ENCODE data around the gene BACH2.
A peak's percentile ranks its signal among the peaks of the same experiment; 100 is the strongest.

Gene BACH2

GRCh38 chr6:90186637-90187371 is 109.8 kb downstream of the BACH2 start:
- Histone ChIP-seq H3K36me3 (ENCODE audit: control insufficient read depth, low read length) (peaks cover 91% of the 10 kb centered on the region), H3K4me3 (ENCODE audit: low read length) (peak overlapping the region; percentile 9), H3K4me1 (ENCODE audit: control insufficient read depth, low read length) (peaks cover 93% of the 10 kb centered on the region), H3K79me2 (ENCODE audit: control insufficient read depth, low read length) (peaks cover 100% of the 10 kb centered on the region), H3K9me2 (replicated peaks; ENCODE audit: control insufficient read depth, low read length) (no peaks in the 10 kb centered on the region), H3K9me3 (ENCODE audit: control insufficient read depth, insufficient read depth, low read length) (no peaks in the 10 kb centered on the region), H3K27ac (ENCODE audit: low read depth, low read length) (peak overlapping the region; percentile 43), H3K27me3 (ENCODE audit: control insufficient read depth, low read length) (no peaks in the 10 kb centered on the region), H3K4me2 (ENCODE audit: low read length) (peak overlapping the region; percentile 46), H3F3A (ENCODE audit: control insufficient read depth, insufficient read depth) (peaks cover 67% of the 10 kb centered on the region), H4K20me1 (ENCODE audit: control insufficient read depth, insufficient read depth, low read depth, low read length) (peaks cover 65% of the 10 kb centered on the region)
- TF ChIP-seq EZH2phosphoT487 (IDR thresholded peaks at IDR 0.05; ENCODE audit: borderline replicate concordance, low read length): no peak
- no peak for TF ChIP-seq CTCF (IDR thresholded peaks at IDR 0.05; ENCODE audit: low read depth, low read length, poor library complexity, severe bottlenecking)

GRCh38 chr6:90186026-90186425 is 110.6 kb downstream of the BACH2 start:
- H4K20me1 ChIP-seq (ENCODE audit: control insufficient read depth, insufficient read depth, low read depth, low read length): peaks cover 61% of the 10 kb centered on the region
- H3K36me3 ChIP-seq (ENCODE audit: control insufficient read depth, low read length): peaks cover 90% of the 10 kb centered on the region
- H3K9me3 ChIP-seq (ENCODE audit: control insufficient read depth, insufficient read depth, low read length): no peaks in the 10 kb centered on the region
- H3K4me2 ChIP-seq (ENCODE audit: low read length): no peak overlapping the region
- no peaks in the 10 kb centered on the region for H3K9me2 ChIP-seq (replicated peaks; ENCODE audit: control insufficient read depth, low read length)
- no peaks in the 10 kb centered on the region for H3K27me3 ChIP-seq (ENCODE audit: control insufficient read depth, low read length)
- H3K27ac ChIP-seq (ENCODE audit: low read depth, low read length): 0 out of 2 replicates have a peak overlapping the region, but pooled peaks have one; percentile 3
- peaks cover 67% of the 10 kb centered on the region for H3F3A ChIP-seq (ENCODE audit: control insufficient read depth, insufficient read depth)
- peaks cover 100% of the 10 kb centered on the region for H3K79me2 ChIP-seq (ENCODE audit: control insufficient read depth, low read length)
- H3K4me1 ChIP-seq (ENCODE audit: control insufficient read depth, low read length): peaks cover 91% of the 10 kb centered on the region
- TF ChIP-seq CTCF (IDR thresholded peaks at IDR 0.05; ENCODE audit: low read depth, low read length, poor library complexity, severe bottlenecking) (no peak), EZH2phosphoT487 (IDR thresholded peaks at IDR 0.05; ENCODE audit: borderline replicate concordance, low read length) (no peak)
- H3K4me3 ChIP-seq (ENCODE audit: low read length): no peak overlapping the region

GRCh38 chr6:90184334-90185298 is 112.0 kb downstream of the BACH2 start:
- Histone ChIP-seq H3F3A (ENCODE audit: control insufficient read depth, insufficient read depth) (peaks cover 70% of the 10 kb centered on the region), H3K4me2 (ENCODE audit: low read length) (0 out of 2 replicates have a peak overlapping the region, but pooled peaks have one; percentile 1), H3K79me2 (ENCODE audit: control insufficient read depth, low read length) (peaks cover 99% of the 10 kb centered on the region), H3K9me3 (ENCODE audit: control insufficient read depth, insufficient read depth, low read length) (no peaks in the 10 kb centered on the region), H3K9me2 (replicated peaks; ENCODE audit: control insufficient read depth, low read length) (no peaks in the 10 kb centered on the region), H4K20me1 (ENCODE audit: control insufficient read depth, insufficient read depth, low read depth, low read length) (peaks cover 58% of the 10 kb centered on the region), H3K4me1 (ENCODE audit: control insufficient read depth, low read length) (peaks cover 88% of the 10 kb centered on the region), H3K27me3 (ENCODE audit: control insufficient read depth, low read length) (no peaks in the 10 kb centered on the region), H3K4me3 (ENCODE audit: low read length) (no peak overlapping the region), H3K27ac (ENCODE audit: low read depth, low read length) (no peak overlapping the region), H3K36me3 (ENCODE audit: control insufficient read depth, low read length) (peaks cover 87% of the 10 kb centered on the region)
- TF ChIP-seq CTCF (IDR thresholded peaks at IDR 0.05; ENCODE audit: low read depth, low read length, poor library complexity, severe bottlenecking) (no peak), EZH2phosphoT487 (IDR thresholded peaks at IDR 0.05; ENCODE audit: borderline replicate concordance, low read length) (no peak)
